HG02884 (cell line): ENCODE results near the gene TSFM.

ENCODE experiments used
- ATAC-seq: cut with Tn5 transposase; IDR thresholded peaks from one replicate; pipeline ENCODE4 v1.9.1; 2021; ENCODE audit warnings: mild to moderate bottlenecking, moderate library complexity; ENCODE audit not compliant: unreplicated experiment

Gene TSFM

DNA sequence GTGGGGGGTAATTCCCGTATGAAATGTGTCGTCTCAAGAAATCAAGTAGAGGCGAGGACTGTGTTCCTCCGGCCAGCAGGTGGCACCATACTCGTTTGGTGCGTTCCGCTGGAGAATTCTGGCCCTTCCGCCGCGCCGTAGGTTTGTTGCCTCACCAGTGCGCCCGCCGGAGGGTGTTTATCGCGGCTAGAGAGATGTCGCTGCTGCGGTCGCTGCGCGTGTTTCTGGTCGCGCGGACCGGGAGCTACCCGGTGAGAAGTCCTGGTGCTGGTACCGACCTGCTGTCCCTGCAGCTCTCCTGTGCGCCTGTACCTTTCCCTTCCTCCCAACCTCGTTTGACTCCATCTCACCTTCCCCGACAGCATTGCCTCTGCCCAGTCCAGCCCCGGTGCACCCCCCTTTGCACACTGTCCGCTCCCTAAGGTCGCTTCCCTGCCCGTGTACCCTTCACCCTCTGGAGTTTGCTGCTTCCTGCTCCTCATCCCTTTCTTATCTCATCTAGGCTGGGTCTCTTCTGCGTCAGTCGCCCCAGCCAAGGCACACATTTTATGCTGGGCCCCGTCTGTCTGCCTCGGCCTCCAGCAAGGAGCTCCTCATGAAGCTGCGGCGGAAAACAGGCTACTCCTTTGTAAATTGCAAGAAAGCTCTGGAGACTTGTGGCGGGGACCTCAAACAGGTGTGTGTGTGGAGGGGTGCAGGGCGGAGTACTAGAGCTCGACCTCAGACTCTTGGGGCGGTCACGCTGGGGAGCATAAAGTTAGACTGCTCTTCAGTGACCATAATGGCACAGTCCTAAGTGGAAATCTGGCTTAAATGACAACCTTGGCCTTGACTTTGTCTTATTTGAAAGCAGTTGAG is at the start of gene TSFM:
TSFM (plus strand) TSS at position 180 of the 858 bp plus-strand sequence; CDS start at position 195, 15 bp downstream.
- peak; percentile 91 for ATAC-seq

DNA sequence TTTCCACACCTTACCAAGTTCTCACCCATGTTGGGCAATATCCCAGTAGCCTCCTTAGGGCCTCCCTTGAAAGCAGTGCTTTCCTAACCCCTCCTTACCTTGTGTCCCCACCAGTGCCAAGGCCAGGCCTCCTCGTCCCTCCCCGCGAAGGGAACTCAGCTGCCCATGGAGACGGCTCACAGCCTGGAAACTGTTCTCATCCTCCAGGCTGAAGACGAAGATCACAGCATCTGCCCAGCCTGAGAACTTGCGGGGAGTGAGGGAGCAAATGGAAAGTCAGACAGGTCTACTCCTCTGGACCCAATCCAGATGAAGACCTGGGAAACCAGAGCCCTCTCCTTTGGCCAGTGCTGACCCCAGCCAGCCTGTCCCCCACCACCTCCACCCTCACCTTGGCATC is 48.7 kb upstream of the TSFM start:
- no peak for ATAC-seq

DNA sequence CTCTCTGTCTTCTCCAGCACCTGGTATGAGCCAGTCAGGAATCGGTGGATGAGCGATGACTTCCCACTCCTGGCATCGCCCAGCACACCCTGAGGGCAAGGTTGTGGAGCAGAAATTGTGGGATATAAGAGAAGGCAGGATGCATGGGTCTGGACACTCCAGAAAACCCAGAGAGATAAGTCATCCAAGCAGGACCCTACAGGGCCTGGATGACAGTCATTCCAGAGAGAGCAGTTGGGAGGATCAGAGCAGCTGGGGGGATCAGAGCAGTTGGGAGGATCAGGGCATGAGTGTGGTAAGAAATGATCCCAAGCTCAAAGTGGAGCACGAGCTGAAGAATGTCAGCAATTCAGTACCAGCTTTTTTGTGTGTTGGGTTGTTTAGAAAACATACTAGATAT is 48.0 kb upstream of the TSFM start:
- no peak for ATAC-seq

DNA sequence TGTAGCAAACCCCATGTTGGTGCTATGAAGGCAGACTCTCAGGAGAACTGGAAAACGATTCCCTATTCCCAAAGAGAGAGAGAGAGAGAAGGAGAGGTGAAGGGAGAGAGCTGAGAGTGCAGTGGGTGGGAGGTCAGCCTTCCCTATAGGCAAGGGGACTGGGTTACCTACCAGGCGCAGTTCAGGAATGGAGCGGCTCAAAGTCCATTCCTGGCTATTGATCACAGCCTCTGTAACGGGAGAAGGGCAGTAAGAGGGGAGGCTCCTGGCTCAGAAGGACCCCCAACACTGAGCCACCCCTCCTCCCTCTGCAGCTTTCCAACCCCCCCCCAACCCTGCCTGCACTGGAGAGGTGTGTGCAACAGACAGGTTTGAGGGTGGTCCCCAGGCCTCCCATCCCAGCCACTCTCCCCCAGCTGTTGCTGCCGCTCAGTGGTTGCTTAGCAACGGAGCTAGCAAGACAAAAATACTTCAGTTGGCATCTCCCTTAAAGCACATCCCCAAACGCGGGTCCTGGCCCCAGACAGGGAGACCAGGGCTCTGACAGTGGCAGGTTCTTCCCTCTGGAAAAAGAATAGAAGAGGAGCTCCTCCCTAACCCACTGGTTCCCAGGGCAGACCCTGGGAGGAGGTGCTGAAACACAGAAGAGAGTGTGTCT is 47.3 kb upstream of the TSFM start:
- no peak for ATAC-seq

DNA sequence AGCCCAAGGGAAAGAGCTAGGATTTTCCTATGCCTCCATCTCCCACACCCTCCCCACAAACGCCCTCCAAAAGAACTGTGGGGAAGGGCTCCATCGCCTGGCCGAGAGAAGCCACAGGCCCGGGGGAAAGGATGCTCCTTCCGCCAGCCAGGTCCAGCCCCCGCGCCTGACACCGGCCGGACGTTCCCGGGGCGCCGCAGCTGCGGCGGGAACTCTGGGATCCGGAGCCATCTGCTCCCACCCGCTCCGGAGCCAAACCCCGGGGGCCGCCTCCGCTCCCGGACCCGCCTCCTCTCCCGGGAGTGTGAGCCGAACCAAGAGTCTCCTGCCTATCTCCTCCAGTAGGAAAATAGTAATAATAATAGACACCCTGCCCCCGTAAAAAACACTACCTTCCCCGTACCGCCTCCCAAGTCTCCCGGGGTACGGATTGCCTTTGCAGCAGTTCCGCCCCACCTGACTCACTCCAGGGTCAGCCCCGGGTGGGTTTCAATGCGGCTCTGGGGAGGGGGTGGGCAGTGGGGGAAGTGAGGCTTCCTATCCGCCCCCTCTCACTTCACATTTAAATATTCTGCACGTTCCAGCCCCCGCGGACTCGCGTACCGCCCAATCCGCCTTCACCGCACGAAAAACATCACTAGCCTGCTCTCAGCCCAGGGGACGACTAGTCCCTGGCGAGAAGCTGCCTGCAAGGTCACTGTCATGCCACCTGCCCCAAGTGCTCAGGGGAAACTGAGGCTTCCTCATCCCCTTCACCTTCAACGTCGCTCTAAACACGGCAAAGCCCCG is 46.4 kb upstream of the TSFM start:
- ATAC-seq, result no peak

DNA sequence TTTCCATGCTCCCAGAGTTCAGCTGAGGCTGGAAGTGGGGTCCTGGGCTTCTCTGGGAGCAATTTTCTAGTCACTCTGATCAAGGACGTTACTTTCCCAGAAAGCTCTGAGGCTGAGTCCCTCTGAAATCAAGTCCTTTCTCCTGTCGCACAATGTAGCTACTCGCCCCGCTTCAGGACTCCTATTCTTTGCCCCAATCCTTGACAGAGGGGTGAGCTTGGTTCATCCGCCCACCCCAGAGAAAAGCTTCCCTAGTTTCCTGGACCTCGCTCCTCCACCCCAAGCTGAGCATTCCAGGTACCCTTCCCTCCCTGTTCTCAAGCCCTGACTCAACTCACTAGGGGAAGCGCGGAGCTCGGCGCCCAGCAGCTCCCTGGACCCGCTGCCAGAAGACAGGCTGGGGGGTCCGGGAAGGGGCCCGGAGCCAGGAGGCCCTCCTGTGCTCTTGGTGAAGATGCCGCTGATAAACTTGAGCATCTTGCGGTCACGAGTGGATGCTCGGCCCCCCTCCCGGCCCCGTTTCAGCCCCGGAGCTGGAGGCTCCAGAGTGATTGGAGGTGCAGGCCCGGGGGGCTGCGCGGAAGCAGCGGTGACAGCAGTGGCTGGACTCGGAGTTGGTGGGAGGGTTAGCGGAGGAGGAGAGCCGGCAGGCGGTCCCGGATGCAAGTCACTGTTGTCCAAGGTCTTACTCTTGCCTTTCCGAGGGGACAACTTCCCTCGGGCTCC is 45.7 kb upstream of the TSFM start:
- ATAC-seq, result no peak

DNA sequence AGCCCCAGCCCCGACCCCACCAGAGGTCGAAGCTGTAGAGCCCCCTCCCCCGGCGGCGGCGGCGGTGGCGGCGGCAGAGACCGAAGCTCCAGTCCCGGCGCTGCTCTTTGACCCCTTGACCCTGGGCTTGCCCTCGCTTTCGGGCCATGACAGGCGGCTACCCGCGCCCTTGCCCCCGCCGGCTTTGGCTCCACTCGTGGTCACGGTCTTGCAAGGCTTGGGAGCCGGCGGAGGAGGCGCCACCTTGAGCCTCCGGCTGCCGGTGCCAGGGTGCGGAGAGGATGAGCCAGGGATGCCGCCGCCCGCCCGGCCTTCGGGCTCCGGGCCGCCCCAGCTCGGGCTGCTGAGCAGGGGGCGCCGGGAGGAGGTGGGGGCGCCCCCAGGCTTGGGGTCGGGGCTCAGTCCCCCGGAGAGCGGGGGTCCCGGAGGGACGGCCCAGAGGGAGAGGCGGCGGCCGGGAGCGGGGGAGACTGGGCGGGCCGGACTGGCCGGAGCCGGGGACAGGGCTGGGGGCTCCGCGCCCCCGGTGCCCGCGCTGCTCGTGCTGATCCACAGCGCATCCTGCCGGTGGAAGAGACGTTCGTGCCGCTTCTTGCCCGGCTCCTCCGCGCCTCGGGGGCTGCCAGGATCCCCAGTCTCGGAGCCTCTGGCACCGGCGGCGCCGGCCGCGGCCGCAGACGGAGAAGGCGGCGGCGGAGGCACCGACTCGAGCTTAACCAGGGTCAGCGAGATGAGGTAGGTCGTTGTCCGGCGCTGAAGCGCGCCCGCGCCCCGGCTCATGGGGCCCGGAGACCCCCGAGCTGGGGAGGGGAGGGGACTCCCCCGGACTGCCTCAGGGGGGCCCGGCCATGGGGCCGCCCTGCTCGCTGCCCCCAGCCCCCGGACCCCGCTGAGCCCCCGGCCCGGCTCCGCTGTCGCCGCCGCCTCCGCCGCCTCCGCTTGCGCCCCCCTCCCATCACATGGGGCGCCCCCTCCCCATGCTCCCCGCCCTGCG is 44.8 kb upstream of the TSFM start:
- ATAC-seq, result no peak

DNA sequence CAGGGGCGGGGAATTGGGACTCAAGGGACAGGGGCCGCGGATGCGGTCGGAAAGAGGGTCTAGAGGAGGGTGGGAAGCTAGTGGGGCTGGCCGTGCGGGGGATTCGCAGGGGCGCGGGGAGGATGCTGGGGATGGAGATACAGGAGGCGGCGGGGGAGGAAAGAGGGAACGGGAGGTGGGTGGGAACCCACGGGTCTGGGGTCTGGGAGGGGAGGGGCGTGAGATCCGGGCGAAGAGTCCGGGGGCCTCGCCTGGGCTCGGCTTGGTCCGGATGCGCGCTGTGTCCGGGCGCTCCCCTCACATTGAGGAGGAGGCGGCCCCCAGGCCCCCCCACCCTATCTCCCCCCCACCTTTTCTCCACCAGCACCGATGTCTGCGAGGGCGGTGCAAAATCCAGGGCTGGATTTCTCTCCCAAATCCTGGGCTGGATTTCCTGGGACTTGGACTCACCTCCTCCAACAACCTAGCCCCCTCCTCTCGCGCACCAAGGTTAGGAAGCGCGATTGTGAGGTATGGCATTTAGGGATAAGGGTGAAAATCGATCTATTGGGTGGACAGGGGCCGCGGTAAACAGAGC is 43.8 kb upstream of the TSFM start, which contains the start of gene AGAP2:
AGAP2 (minus strand) TSS at position 82 of the 577 bp plus-strand sequence. CDS start 496 bp downstream, outside the sequence.
- ATAC-seq, result no peak

DNA sequence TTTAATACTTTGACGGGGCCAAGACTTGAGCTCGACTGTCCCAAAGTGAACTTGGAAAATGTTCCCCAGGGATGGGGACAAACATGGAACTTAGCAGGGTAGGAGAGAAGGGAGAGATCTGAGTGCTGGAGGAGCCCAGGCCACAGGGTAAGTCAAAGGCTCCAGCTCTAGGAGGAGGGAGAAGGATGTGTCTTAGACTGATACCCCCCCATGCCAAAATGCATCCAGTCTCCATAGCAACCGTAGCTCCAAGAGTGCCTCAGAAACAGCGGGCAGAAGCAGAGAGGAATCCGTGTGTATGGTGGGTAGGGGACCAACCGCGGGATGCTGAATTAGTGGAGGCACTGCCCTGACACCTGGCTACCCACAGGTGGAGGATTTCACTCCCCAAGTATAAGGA is 43.2 kb upstream of the TSFM start:
- ATAC-seq, result no peak

DNA sequence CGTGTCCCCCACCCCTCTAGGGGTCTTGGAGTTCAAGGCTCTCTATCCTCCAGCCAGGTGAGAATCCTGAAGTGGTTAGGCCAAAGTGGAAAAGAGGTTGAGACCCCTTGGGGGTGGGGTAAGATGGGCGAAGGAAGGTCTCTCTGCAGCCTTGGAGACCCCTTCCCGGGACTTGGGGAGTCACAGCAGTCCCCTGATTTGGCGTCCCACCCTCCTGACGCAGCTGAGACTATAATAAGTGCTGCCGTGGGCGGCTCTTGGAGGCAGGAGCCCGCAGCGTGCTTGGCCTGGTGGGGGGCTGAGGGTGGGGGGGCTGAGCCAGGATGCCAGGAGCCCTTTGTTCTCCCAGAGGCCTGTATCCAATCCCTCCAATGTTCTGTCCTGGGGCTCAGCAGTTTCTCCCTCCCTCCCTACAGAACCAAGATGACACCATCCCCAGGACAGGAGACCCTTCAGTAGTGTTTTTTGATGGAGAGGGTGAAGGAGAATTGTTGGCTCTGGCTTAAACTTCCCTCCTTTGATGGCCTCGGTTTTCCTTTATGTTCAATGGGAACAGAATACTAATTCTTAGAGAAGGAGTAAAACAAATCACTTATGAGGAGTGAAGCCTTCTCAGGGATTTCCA is 42.6 kb upstream of the TSFM start:
- no peak for ATAC-seq

DNA sequence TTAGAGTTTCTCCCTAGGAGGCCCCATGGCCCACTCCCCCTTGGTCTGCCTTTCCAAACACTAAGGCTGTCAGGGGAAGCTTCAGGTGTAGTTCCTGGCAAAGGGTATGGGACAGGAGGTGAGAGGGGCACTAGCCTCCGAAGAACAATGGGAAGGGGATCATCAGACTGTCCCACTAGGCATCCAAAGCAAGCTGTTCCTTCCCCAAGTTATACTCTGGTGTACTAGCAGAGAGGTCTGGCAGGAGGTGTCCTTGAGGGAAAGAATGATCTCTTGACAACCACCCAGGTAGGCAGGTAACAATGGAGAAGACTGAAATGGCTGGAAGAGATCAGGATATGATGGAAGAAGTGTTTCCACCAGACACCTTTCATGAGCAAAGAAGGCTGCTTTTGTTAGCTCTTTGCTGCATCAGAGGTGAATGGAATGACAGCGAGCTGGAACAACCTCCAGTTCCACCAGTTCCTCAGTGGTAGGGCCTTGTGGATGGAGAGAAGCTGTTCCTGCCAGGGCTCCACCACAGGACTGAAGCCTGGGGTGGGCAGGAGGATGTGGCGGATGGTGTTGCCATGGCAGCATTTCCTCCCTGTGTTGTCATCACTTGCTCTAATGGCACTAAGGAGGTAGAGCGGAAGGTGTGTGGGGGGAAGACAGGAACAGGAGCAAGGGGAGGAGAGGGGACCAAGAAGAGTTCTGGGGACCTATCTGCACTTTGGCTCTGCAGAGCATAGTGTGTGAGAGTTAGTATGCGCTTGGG is 41.8 kb upstream of the TSFM start:
- peak; percentile 39 for ATAC-seq

DNA sequence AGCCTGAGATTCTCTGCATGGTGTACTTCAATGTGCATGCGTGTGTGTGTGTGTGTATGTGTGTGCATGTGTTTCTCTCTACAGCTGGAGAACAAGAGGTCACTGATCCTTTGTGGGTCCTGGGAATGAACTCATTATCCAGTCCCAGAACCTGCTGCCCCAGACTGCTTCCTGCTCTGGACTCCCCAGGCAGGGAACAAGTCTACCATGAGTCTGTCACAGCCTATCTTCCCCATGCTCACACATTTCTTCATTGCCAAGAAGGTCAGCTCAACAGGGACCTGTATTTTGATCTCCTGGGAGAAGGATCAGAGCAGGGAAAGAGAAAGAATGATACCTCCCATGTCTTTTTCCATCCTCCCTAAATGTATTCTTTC is 41.2 kb upstream of the TSFM start:
- no peak for ATAC-seq

DNA sequence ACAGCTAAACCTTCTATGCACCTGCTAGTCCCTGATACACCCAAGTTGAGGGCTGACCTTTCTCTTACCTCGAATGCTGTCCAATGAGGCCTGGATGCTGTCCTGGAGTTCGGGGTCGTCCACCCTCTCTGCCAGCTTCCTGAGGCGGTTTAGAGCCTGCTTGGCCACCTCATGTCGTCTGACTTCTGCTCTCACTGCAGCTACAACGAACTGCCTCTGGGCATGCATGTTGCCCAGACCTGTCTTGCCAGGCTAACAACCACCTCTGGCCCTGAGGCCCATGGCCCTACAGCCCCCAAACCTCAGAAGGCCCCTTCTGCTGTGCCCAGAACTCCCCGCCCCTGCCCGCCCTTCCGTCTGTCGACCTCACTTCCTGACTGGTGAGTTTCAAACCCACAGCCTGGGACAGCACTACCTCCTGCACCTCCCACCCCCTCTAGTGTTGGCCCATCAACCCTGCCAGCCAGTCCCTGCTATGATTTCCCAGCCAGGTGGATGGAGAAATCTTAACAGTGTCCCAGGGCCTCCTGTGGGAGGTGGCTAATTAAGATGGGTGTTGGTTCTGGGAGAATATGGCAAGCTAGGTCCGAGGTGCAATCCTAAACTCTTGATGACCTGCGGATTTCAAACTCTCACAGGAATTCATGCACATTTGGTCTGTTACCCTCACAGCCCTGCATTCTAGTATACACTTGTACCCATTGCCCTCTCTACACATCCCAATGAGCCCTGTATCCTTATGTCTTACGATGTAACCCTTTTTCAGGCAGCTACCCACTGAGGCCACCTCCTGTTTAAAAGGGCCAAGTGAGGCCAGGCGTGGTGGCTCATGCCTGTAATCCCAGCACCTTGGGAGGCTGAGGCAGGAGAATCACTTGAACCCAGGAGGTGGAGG is 40.5 kb upstream of the TSFM start:
- ATAC-seq, result peak; percentile 47

DNA sequence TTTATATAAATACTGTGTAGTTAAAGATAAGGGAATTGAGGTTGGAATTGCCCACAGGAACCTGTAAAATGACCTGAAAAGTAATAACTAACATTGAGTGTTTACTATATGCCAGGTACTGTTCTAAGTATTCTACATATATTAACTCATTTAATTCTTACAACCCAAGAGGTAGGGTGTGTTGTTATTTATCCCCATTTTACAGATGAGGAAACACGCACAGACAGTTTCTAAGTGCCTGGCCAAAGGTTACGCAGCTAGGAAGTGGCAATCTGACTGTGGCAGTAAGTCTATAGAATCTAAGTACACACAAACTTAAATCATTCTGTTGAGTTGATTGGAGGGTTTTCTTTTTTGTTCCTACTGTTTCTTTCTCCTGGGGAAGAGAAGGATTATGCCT is 38.8 kb upstream of the TSFM start:
- ATAC-seq, result no peak

DNA sequence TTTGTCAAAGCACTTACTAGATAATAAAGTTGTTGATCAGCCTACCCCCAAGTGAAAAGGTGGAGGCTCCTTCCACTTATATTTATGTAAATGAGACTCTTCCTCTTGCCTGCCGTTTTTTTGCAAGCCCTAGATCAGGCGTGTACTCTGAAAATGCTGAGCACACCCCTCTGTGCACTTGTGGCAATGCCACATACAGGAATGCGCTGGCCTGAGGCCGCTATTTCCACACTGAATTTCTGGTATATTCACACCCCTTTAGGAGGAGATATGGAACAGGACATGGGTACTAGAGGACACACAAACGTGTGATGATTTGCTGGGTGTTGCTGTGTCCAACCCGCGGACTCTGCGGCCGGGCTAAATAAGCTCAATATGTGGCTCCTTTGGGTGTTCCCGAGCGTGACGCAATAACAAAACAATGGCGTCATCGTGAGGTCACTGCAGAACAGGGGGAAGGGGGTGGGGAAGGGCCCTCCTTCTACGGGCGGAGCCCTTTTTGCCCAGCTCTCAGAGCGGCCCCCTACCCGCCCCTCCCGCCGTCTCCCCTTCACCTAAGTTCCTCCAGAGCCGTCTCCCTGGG is 38.3 kb upstream of the TSFM start:
- ATAC-seq, result peak; percentile 33

DNA sequence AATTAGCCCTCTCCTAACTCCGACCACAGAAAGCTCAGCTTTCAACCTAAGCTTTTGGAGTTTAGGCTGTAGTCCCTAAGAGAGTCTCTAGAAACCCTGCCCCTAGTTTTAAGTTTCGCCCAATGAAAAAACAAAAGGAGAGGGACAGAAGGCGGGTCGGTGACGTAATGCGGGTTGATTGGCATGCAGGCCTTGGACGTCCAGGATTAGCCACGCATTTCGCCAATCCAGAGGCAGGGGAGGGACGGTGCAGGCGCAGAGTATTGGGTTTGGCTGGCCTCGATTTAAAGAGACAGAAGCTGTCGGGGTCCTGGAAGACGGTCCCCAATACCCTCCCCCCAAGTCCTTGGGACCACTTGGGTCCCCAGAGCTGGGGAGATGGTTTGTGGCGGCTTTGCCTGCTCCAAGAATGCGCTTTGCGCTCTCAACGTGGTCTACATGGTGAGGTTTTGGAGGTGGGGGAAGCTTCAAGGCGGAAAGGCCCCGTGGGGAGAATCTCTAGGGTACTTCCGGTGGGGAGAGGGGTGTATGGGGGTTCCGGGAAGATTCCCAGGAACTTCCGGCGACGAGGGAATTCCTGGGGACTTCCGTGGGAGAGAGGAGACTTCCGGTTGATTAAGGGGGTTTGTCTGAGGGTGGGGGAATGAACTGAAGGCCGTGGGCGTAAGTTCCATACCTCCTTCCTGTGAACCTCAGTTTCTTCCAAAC is 37.7 kb upstream of the TSFM start, which contains the start of gene TSPAN31:
TSPAN31 (plus strand) TSS at position 263 of the 708 bp plus-strand sequence; CDS start at position 379, 116 bp downstream.
- ATAC-seq, result peak; percentile 78
